HG02981 (cell line): ENCODE measurements around the gene ALDH1A1.

ENCODE experiments used
- ATAC-seq: cut with Tn5 transposase; IDR thresholded peaks from one replicate; pipeline ENCODE4 v1.9.1; 2021; ENCODE audit warnings: mild to moderate bottlenecking, moderate library complexity; ENCODE audit not compliant: unreplicated experiment

The ALDH1A1 gene

DNA sequence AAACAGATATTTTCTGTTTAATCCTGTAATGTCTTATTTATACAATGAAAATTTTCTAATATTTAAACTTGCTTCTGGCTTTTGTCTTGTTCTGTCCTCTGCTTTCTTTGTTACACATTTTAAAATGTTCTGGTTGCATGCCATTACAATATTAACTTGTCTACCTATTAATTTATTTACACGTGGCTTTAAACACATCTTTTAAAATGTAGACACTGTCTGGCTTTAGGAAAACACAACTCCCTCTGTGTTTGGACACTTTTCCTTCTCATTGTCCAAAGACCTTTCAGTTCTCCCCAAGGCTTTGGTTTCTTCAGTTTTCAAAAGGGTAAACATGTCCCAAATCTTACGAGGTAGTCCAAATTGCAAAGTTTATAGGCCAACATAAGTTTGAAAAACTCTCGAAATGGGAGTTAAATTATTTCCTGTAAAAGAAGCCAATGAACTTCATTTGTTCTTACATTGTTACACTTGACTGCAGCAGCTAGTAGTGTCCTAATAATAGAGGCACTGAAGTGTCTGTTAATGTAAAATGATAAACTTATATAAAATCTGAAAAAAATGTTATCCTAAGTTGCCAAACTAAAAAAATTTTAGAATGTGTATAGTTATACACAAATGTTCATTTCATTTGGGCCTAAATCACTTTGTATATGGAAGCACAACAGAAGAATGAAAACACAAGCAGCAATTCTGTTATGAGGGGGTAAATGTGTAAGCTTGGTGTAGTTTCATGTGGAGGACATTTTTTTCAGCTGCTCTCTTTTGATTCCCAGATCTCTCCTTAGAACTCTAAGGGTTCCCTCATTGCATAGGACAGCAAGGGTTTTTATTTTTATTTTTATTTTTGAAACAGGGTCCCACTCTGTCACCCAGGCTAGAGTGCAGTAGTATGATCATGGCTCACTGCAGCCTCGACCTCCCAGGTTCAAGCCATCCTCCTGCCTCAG, 53.8 kb downstream of the ALDH1A1 start:
- no peak for ATAC-seq

DNA sequence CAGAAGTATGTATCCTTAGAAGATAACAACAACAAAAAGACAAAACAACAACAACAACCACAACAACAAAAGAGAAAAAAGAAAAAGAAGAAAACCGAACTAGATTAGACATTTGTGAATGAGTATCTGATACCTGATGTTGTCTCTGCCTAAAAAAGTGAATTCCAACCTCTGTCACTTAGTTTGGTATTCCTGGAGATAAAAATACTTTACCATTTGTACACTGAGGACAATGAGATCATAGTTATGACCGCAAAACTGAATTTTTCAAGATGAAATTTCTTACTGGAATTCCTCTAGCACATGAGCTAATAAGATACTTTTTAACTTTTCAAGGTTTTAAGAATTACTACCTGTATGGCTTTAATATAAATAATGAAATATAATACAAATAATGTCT, 54.5 kb downstream of the ALDH1A1 start:
- ATAC-seq: no peak

DNA sequence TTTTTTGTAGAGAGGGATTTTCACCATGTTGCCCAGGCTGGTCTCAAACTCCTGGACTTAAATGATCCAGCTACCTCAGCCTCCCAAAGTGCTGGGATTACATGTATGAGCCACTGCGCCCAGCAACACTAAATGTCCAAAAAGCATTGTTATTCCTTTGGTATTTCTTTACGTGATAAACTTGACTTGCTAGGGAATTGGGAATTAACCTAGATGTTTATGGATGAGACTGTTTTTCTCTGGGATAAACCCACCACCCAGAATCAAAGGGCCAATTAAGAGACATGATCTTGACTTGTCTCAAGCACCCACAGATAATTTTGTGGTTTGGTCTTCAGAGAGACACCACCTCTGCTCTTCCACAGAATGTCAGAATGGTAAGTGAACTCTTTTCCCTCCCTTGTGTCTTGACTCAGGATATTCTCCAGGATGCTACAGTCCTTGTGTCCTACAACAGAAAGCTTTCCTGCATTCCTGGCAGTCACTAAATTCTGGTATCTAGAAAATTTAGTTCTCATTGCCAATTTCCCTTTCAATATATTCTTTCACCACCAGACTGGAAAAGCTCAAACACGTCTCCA, 55.7 kb downstream of the ALDH1A1 start:
- no peak for ATAC-seq

DNA sequence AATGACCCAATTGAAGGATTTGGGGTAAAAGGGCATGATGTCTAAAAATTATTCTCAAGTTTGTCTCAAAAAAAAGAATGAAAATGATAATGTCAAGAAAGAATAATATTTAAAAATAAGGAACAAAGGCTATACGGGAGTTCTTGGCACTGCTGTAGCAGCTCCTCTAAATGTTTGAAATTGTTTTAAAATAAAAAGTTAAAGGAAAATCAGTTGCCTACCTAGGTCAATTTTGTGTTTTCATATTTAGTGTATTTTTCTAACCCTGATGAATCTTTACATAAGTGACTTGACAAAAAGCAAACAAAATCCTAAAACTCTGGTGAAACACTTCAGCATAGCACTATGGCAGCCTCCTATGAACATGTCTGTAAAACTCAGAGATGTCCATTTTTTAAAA, 56.4 kb downstream of the ALDH1A1 start:
- no peak for ATAC-seq

DNA sequence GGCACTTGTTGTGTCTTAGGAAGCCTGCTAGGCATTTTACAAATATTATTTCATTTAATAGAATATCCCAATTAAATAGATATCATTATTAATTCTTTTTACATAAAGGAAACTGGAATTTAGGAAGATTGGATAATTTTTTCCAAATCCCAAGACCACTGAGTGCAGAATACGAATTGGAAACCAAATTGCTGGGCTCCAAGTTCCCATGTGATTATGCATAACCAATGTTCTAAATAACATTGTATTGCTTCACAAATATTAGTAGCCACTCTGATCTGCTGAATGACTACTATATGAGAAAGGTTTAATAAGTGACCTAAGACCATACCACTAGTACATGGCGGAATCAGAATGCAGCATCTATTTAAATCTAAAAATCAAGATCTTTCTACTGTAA, 57.7 kb downstream of the ALDH1A1 start:
- ATAC-seq: no peak

DNA sequence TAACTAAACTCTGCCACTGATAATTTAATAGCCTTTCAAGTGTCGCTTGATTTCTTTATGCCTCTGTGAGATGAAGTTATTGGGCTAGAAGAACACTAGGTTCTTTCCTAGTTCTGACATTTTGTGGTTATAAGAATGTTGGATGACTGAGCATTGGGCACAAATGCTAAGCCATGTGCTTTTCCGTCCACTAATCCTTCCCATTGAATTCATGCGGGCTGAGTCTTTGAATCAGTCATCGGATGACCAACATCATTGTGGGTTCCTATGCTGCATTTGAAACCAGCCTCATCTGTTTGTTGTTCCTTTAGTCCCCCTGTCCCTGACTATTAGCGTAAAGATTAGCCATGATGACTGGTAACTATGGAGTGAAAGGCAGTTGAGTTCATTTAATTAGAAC, 58.5 kb downstream of the ALDH1A1 start:
- no peak for ATAC-seq

DNA sequence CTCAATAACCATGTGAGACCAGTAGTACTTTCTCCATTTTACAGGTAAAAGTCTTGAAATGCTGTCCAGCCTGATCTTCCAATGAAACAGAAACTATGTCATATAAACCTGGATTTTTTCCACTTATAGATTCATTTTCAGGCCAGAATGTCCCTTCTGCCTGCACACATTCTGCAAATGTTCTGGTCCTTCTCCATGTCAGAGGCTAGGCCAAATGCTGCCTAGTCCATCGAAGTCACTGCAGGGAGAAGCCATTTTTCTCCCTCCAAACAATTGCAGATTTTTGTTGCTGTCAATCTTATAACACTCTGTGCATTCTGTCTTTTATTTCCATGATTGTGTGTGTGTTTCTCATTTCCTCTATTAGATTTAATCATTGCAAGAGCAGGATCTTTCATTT, 59.4 kb downstream of the ALDH1A1 start:
- ATAC-seq: no peak

DNA sequence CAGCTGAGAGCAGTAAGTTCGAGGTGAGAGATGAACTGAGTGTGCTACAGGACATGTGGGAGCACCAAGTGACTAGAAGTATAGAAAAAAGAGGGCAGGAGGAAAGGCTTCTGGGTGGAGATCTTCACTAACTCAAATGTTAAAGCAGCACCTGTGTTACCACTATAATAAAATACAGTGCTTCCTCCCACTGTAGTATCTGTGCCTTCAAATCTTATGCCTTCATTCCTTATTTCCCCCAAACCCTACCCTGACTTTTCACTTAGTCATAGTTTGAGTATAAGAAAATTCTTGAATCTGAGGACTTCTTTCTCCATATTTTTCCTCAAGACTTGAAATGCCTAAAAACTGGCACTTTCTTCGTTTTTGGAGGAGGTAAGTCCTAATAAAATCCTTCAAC, 61.8 kb downstream of the ALDH1A1 start:
- no peak for ATAC-seq

DNA sequence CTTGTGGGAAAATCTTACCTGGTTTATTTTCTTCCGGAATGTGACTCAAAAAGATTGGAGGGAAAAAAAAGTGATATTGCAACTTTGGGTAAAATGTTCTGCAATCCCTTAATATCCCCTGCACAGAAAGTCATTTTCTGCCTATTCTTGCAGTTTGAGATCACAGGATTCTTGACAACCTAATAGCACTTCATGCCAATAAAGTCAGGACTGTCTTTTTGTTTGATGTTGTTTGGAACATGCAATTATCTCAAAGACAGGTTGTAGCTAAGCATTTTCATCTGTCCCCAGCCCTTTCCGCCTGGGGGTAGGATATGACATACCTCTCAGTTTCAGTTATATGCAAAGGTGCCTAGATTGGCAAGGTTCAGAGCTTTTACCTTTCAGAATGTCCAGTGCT, 63.9 kb downstream of the ALDH1A1 start:
- no peak for ATAC-seq

DNA sequence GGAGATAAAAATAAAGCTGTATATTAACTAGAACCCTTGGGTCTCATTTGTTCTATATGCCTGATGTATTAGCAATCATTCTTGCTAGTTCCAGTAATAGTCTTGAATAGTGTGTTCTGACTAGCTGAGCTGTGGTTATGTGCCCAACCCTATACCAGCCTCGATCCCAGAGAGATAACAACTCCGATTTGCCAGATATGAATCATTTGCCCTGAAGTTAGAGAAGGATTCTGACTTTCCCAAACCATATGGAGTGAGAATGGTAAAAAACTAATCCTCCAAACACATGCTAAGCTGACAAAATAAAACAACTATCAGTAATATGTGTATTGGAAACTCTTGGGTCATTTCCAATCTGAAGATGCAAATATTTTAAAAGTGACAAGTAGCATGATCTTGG, 64.8 kb downstream of the ALDH1A1 start:
- ATAC-seq: no peak

DNA sequence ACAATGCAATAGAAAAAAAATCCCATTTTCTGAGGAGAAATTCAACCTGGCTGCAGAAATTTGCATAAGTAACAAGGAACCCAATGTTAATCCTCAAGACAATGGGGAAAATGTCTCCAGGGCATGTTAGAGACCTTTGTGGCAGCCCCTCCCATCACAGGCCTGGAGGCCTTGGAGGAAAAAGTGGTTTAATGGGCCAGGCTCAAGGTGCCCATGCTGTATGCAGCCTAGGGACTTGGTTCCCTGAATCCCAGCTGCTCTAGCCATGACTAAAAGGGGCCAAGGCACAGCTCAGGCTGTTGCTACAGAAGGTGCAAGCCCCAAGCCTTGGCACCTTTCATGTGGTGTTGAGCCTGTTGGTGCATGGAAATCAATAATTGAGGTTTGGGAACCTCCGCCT, 66.5 kb downstream of the ALDH1A1 start:
- ATAC-seq: no peak

DNA sequence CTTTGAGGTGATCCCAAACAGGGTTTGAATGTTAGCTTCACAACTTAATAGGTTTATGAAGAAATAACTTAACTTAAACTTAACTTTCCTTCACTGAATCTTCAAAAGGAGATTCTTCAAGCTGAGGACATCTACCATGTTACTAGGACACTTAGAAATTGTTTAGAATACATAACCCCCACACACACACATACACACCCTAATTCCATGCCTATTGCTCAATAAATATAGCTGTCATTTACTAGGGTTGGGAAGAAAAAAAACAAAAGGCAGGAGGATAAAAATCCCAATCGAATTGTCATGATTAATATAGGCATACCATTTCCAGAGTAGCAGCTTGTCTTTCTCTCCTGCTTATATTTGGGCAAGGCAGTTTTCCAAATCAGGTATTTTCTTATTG, 68.3 kb downstream of the ALDH1A1 start:
- no peak for ATAC-seq

DNA sequence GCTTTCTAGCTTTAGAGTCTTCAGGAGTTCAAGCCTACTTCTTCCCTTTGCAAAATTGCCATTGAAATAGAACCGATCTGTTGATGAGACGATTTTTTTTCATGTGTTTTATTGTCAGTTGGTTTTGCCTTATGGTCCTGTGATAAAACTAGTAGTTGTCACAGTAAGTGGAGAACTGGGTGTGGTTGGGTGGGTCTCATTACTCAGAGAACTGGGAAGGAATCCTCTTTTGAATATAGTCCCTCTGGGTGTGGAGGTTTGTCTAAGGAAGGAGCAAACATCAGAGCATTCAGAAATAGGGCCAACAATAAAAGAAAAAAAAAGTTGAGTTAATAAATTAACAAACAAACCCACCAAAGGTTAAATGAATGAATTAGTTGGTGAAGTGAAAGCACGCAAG, 69.0 kb downstream of the ALDH1A1 start:
- no peak for ATAC-seq

DNA sequence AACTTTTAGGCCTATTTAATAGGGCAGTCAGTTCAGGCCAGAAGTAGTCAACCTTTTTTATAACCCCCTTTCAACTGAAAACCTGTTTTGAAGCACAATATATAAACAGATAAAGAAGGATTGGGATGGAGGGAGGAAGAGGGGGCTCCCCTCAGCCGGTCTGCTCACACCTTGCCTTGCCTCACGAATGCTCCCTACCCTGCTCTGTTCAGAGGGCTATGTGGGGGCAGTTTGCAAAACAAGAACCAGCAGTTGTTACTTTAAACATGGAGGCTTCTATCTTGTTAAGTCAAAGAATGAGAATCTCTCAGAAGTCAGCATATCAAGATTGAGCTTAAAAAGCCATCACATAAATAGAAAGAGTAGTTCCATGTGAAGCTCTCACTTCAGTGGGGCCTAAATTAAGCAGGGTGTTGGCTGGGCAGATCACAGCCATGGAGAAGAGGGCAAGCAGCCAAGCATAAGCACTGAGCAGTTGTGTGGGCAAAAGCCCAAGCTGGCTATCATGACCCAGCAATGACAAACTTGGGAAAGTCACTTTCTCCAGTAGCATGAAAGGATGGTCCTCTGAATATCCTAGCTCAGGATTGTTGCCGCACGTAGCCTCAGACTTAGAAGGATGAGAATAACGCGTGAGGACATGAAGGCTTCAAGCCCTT, 70.6 kb downstream of the ALDH1A1 start:
- ATAC-seq: no peak

DNA sequence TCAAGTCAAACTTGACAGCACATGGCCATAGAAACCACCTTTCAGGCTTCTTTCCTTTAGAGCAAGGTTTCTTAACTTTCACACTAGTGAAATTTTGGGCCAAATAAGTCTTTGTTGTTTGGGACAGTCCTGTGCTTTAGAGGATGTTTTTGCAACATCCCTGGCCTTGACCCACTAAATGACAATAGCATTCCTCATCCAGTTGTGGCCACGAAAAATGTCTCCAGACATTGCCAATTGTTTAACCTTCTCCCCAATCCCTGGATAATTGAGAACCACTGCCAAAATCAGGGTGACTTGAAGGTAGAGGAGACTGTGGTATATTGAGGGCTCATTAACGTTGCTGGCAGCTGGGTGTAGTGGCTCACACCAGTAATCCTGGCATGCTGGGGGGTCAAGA, 72.0 kb downstream of the ALDH1A1 start:
- ATAC-seq: no peak

DNA sequence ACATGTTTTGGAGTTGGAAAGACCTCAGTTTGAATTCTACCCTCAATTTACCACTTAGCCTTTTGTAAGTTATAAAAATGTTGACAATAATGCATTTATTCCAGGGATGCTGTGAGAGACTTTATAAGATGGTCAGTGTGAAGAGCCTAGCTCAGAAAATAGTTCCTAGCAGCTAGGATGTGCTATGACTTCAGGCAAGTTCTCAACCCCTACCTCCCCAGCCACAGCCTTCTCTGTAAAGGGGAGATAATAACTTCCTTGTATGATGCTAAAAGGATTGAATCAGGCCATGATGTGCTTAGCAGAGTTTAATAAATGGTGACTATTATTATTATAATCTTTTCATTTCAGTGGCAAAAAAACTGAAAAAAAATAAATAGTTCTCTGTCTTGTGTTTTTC, 77.6 kb downstream of the ALDH1A1 start:
- ATAC-seq: no peak

DNA sequence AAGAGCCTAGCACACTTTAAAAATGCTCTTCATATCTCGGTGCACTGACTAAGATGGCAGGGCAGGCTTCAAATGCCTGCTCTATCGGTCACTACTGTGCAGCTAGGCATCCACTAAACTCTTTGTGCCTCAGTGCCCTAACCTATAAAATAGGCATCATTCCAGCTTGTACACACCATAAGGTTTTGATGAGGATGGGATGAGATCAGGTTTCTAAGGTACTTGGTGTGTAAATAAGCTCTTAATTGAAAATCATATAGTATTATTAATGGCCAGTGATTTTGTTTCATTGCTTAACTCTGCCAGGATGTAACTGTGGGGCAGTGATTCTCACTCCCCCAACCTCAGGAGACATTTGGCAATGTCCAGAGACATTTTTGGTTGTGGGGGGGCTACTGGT, 78.5 kb downstream of the ALDH1A1 start:
- no peak for ATAC-seq

DNA sequence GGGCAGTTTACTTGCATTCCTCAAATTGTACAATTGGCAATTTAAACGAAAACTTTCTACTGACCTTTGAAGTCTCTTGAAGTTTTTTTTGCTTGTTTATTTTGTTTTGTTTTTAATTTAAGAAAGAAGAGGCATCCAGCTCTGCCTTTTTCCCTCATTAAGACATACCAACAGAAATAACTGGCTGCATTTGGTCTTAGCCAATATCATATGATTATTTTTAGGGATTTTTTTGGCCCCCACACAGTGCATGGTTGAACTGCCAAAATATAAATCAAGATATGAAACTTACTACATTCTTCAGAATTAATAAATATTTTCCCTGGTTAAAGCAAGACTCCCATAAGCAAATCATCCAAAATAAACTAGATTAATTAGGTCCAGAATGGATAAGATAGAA, 79.4 kb downstream of the ALDH1A1 start:
- ATAC-seq: no peak

DNA sequence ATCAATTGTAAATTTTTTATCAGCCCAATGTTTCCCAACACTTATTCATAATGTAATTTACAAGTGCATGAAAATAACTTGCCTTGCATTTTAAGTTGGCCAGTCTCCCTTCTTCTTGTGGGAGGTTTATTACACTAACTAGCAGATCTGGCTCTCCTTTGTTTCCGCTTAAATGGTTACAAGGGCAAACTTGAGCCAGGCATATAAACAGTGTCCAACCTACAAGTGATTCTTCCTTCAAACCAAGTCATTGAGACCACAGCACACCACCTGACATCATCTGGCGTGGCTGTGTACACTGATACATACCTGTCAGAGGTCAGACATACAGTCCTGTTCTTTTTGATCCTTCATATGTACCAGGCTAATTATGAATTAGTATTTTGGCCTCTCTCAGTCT, 80.1 kb downstream of the ALDH1A1 start:
- ATAC-seq: no peak

DNA sequence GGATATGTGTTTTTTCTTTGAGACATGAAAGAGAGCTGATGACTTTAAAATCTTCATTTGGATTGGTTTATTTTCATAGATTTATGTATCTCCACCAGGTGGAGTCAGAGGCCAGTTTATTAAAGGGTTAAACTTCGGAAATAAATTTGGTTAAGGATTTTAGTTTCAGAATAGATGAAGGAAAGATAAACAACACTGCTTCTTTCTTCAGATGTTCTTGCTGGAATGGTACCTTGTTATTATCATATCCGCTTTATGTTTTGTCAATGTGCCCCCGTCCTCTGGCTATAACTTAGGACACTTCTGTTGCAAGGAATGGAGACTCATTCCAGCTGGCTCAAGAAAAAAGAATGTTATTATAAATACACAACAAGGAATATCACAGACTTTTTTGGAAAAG, 81.2 kb downstream of the ALDH1A1 start:
- ATAC-seq: no peak

DNA sequence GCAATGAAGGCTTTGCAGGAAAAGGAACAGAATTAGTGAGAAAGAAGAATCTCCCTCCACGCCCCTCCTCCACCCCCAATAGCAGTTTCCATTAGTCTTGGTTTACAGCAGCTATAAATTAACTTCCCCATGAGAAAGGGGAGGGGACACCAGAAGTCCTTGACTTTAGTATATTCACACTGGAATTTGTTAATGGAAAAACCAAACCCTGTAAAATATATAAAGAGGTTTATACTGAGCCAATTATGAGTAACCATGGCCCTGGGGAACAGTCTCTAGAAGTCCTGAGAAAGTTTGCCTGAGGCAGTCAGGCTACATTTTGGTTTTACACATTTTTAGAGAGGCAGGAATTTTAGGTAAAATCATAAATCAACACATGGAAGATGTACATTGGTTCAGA, 88.5 kb downstream of the ALDH1A1 start:
- ATAC-seq: no peak

DNA sequence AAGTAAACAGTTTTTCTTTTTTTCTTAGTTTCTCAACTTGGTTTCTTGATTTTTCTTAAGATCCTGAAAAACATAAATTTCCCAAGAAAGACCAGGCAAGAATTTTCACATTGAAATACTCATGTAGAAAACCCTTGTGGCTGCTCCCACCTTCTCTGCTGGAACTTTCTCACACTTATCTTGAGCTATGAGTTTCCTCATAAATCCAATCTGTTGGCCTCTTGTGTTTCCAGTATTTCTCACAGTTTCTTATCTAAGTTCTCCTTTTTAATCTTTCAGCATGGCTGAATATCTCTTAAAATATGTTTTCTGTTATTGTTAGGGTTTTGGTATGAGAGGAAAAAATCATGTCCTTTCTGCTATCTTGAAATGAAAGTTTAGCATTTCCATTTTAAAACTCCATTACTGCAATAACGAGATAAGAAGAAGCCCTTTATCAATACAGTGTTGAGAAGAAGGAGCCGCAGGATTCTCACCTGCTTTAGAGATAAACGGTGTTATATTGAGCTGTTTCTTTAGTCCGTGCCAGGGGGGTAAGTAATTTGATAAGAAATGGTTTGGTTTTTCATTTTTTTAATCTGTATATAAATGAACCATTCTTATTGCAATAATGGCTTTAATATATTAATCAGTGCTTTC, 89.3 kb downstream of the ALDH1A1 start:
- no peak for ATAC-seq
